CD4-positive, alpha-beta T cell treated with Interleukin-12 subunit alpha and Interleukin-12 subunit beta, for 1 hour (primary cell): ENCODE results near the gene COLEC11.
"Not testable (repeated sequence)": the region's sequence is repeated elsewhere in the genome, so short reads cannot be mapped to it uniquely, and the experiment has no call there.

Experiments
- DNase-seq: peaks from one replicate; pipeline ENCODE4 v3.0.0-alpha.2; 2020

COLEC11 gene

GRCh38 chr2:3655871-3656761 is 61.2 kb downstream of the COLEC11 start:
- no peak for DNase-seq

GRCh38 chr2:3656762-3657721 is 62.1 kb downstream of the COLEC11 start:
- no peak for DNase-seq

GRCh38 chr2:3657881-3658280 is 63.0 kb downstream of the COLEC11 start, which contains the start of gene ALLC:
ALLC (plus strand) TSS chr2:3658200; CDS start chr2:3671158, 12,958 bp downstream.
- no peak for DNase-seq

GRCh38 chr2:3659447-3660432 is 64.8 kb downstream of the COLEC11 start:
- no peak for DNase-seq

DNA sequence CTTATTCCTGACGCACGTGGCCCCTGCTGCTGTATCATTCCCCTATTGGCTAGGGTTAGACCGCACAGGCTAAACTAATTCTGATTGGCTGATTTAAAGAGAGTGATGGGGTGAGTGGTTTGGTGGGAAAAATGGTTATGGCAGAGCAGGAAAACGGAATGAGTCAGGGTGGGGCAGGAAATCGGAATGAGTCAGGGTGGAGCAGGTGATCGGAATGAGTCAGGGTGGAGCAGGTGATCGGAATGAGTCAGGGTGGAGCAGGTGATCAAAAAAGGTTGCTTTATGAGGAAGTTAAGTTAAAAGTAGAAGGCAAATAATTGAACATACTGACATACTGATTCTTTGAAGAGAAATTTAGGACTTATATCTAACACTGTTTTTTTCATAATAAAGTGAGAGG is 65.7 kb downstream of the COLEC11 start:
- not testable (repeated sequence) for DNase-seq

DNA sequence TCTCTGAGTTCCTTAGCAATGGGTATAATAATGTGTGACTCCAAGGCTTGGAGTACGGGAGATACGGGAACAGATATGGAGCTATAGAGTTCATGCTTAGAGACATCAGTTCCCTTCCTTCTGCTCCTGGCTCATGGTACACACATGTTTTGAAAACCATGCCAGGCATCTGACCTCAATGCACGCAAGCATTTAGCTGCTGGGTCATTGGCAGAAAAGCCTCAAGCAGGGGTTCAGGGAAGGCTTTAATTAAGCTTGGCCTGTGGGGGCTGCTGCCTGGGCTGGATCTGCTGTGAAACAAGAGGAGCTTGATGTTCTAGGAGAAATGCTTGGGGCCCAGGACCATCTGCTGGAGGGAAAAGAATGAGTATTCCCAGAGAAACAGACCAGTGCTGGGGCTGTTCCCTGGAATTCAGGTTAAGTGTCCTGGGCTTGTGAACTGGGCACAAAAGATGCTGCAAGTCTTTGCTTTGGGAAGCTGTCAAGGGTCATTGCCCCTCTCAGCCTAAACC is 66.3 kb downstream of the COLEC11 start:
- DNase-seq, result no peak

DNA sequence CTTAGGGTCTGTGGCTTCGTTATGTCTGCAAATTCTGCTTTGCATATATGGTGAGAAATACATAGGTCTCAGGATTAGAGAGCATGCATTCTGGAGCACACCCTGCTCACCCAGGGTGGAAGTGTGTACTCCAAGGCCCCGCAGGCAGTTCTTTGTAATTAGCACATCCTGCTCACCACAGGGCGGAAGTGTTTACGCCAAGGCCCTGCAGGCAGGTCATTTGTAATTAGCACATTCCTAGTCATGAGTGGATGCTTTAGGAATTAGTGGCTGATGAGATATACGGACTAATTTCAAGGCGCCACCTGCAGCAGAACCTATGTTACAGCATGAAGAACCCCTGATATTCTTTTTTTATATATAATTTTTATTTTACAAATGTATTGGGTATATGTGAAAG is 67.3 kb downstream of the COLEC11 start:
- no peak for DNase-seq

DNA sequence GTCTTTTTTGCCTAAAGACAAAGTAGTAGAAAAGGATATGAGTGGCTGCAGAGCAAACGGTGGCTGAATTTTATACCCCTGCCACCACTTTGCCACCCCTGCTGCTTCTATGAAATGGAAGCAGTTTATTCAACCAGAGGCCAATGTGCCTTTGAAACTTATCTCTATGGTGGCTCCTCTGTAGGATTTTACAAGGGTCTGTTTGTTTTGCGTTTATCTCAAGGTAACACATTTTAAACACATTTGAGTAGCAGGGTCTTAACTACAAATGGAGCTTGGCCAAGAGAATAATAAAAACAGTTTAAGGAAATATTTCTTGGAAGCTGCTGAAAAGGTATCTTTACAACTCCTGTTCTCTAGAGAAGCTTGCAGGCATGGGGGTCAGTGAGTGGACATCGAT is 69.2 kb downstream of the COLEC11 start:
- DNase-seq, result no peak

GRCh38 chr2:3664925-3665324 is 70.0 kb downstream of the COLEC11 start:
- DNase-seq, result no peak

DNA sequence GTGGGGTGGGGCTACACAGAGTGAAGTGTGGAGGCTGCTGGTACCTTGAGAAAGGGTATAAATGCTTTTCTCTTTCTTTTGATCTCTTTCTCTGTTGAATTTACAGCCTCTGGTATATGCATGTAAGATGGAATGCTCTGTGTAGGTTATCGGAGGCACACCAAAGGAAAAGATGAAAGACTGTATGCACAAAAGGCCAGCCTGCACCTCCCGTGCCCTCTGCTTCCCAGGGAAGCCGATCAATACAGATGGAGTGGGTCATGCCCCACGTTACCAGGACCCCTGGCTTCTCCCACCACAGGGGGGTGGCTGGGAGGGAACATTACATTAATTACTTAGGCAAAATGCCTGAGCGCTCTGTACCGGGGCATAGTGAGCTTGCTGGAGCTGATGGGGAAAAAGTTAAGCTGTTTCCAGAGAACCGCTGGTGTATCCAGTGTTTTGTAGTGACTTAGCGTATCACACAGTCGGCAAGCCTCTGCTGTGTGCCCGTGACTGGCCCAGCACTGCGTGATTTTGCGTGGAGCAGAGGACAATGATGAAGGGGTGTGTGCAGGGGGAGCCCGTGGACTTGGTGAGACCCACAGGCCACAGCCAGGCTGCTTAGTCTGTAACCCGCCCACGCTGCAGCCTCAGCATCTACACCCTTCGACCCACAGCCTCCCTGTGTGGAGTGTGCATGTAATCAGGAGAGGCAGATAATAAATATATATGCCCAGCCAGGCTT is 71.1 kb downstream of the COLEC11 start:
- DNase-seq, result no peak

- DNase-seq, result no peak
These were observed 71.7 kb downstream of the COLEC11 start for GRCh38 chr2:3666613-3666975.

DNA sequence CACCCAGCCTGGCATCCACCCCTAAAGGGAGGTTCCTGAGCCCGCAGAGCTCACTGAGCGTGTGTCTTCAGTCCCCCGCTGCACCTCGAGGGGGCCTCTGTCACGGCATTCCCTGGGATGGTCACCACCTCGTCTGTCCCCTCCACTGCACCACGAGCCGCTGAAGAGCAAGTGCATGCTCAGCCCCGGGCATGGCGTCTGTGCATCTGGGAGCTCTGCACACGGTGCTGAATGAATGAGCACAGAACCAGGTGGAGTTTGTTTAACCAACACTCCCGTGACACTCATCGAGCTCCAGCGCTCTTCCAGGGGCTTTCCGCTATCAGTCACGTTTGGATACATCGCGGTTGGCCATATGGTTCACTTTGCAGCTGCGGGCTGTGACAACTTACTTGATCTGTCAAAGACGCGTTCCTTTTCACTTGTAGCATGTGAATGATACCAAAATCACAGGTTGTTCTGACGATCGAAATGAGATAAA is 72.3 kb downstream of the COLEC11 start:
- no peak for DNase-seq

DNA sequence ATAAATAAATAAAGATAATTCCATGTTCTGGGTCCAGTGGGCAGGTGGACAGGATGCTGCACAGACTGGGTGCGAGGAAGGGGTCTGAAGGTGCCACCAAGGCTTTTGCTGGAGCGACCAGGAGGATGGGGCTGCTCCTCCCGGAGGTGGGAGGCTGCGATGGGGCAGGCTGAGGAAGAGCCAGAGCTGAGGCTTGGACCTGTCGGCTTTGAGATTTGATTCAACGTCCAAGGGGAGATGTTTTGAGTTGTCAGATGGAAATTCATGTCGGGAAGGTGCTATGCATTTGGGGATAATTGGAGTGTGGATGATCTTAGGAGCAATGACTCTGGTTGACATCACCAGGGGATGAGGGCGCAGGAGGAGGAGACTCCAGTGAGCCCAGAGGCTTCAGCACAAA is 74.7 kb downstream of the COLEC11 start:
- DNase-seq, result no peak

DNA sequence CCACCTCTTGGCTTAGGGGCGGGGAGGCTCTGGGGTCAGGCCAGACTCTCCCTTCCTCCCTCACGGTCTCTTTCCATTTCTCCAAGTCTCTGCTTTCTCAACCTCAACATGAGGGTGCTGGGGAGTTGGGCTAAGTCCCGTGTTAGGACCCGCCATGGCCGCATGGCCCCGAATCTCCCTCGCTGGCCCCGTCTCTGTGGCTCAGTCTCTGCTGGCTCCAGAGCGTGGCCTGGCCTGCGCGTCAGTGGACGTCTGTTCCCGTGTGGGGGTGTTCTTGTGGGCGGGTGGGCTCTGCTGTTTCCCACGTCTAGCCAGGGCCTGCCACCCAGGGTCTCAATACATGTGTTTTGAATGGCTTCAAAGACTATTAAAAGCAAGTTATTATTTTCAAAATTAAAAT is 75.5 kb downstream of the COLEC11 start:
- DNase-seq, result no peak

DNA sequence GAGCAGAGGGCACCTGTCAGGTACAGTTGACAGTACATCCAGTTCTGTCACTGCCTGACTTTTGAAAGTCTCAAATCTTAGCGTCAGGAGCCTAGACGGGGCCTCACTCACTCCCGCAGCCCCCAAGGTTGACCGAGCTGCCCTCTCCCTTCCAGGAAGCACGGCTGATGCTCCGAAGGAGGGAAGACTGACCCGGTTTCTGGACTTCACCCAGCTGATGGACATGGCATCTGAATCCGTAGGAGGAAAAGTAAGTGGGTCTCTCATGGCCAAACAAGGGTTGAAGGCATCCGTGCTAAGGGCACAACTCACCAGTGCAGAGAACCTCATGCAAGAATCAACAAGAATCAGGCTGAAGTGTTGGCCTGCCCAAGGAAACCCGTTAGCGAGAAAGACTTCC is 76.0 kb downstream of the COLEC11 start:
- DNase-seq, result no peak

DNA sequence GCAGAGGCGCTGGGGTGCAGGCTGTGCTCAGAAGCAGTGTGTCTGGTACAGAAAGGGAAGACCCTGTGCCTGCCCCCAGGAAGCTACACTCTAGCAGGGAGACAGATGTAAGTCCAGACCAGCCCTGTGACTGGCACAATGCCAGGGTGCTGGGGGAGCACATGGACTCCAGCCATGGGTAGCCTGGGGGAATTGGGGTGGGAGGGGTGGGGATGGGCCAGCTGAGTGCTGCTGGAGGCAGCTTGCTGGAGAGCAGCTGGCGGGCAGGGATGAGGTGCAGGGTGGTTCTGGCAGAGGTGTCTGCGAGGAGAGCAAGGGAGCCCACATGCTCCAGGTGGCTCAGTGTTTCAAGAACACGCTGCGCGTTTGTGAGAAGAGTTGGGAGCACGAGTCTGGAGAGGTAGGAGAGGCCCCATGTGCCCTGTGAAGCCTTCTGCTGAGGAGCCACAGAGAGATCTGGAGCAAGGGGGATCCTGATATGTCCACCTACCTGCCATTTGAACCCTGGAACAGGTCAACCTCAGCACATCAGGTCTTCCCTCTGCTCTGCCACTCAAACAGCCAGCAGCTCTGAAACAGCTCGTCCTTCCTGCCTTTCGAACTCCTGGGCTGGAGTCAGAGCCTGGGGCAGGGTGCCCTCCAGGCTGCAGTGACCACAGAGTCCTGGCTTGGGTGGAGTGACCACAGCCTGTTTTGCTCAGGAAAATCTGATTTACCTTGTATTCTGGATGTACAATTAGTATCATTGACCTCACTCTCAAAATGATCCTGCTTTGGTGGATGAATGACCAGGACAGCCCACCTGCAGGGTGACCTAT is 78.2 kb downstream of the COLEC11 start:
- DNase-seq, result no peak

GRCh38 chr2:3674066-3674845 is 79.3 kb downstream of the COLEC11 start:
- DNase-seq, result no peak

DNA sequence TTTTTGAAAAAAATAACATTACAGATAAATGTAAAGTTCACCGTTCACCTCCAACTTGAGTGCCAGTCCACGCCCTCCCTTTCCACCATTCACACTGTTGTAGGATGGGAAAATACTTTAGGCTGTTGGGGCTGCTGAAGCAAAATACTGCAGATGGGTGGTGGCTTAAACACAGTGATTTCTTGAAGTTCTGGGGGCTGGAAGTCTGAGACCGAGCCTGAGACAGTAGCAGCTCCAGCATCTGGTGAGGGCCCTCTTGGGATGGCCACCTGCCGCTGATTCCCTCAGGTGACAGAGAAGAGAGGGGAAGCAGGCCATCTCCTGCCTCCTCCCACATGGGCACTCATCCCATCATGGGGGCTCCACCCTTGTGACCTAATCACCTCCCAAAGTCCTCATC is 80.8 kb downstream of the COLEC11 start:
- DNase-seq, result no peak

DNA sequence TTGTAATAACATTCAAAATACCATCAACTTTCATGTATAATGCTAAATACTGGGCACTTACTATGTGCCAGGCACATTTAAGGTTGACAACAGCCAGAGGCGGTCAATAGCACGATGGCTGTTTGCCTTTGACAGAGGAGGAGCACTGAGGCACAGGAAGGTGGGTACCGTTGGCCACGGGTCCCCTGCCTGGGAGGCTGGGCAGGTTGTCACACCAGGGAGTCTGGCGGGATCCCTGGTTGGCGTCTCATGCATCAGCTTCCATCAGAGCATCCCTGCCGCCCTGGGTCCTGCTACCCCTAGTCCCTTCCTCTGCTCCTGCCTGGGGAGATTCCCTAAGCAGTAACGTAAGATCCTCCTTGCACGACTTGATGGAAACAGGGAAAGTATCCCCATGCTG is 82.5 kb downstream of the COLEC11 start:
- no peak for DNase-seq

DNA sequence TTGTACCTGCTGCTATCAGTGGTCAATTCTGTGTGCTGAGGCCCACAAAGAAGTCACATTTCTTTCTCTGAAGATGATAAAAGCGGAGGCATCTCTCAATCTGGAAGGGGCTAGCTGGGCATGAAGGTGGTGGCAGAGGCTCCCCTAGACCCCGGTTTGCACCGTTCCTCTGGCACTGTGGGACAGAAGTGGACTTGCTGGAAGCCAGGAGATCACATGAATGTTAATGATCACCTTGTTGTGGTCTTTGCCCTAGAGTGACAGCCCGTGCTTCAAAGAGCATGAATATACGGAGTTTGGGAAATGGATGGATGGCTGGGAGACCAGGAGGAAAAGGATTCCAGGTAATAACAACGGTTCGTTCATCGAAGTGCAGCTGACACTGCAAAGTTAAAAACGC is 83.3 kb downstream of the COLEC11 start:
- no peak for DNase-seq
